H9 (cell line): ENCODE measurements around the gene FERMT2. TPM values are rescaled to one million over a fixed set of nuclear protein-coding genes. Genes with fewer than 3 reads are reported as not detected.

Experiments used
- DNase-seq: peaks from one replicate; pipeline ENCODE4 v3.0.0-alpha.2; 2017
- H2AFZ ChIP-seq: one replicate; pipeline ENCODE4 v1.6.1; 2013; ENCODE audit warnings: mild to moderate bottlenecking, low read length, control low read depth, moderate library complexity
- H2AK5ac ChIP-seq: 2 replicates; pipeline ENCODE4 v1.6.1; 2013; ENCODE audit warnings: low read length, control low read depth, mixed read lengths; ENCODE audit not compliant: insufficient read length
- H2BK120ac ChIP-seq: one replicate; pipeline ENCODE4 v1.6.1; 2013; ENCODE audit warnings: low read depth, mild to moderate bottlenecking, low read length, control low read depth, inconsistent platforms; ENCODE audit not compliant: poor library complexity, severe bottlenecking
- H2BK12ac ChIP-seq: 2 replicates; pipeline ENCODE4 v1.6.1; 2013; ENCODE audit warnings: low read length, control low read depth, mixed read lengths, low read depth; ENCODE audit not compliant: insufficient read length
- H2BK15ac ChIP-seq: 2 replicates; pipeline ENCODE4 v1.6.1; 2013; ENCODE audit warnings: low read depth, low read length, control low read depth
- H2BK20ac ChIP-seq: one replicate; pipeline ENCODE4 v1.6.1; 2013; ENCODE audit warnings: low read depth, mild to moderate bottlenecking, low read length, control low read depth, inconsistent platforms; ENCODE audit not compliant: poor library complexity, severe bottlenecking
- H2BK5ac ChIP-seq: 2 replicates; pipeline ENCODE4 v1.6.1; 2013; ENCODE audit warnings: low read length, control low read depth, mixed read lengths; ENCODE audit not compliant: insufficient read length
- H3K14ac ChIP-seq: 2 replicates; pipeline ENCODE4 v1.6.1; 2013; ENCODE audit warnings: low read length, control low read depth; ENCODE audit not compliant: insufficient read depth
- H3K18ac ChIP-seq: 2 replicates; pipeline ENCODE4 v1.6.1; 2013; ENCODE audit warnings: low read depth, mild to moderate bottlenecking, mixed read lengths, low read length, control low read depth; ENCODE audit not compliant: insufficient read length
- H3K23ac ChIP-seq: 2 replicates; pipeline ENCODE4 v1.6.1; 2013; ENCODE audit warnings: low read length, control low read depth, mixed read lengths, low read depth; ENCODE audit not compliant: insufficient read length
- H3K23me2 ChIP-seq: 2 replicates; pipeline ENCODE4 v1.6.1; 2013; ENCODE audit warnings: low read depth, mild to moderate bottlenecking, mixed read lengths, low read length, control low read depth; ENCODE audit not compliant: insufficient read length, poor library complexity, severe bottlenecking
- H3K27ac ChIP-seq: 2 replicates; pipeline ENCODE4 v1.5.1; 2013; ENCODE audit warnings: low read length, control low read depth, mixed read lengths, low read depth; ENCODE audit not compliant: insufficient read length
- H3K27me3 ChIP-seq: 2 replicates; pipeline ENCODE4 v1.6.1; 2013; ENCODE audit warnings: low read length, control low read depth, inconsistent platforms; ENCODE audit not compliant: insufficient read depth
- H3K4ac ChIP-seq: 2 replicates; pipeline ENCODE4 v1.6.1; 2013; ENCODE audit warnings: low read depth, mild to moderate bottlenecking, control low read depth, inconsistent platforms, low read length, moderate library complexity
- H3K4me1 ChIP-seq: 2 replicates; pipeline ENCODE4 v1.6.1; 2013; ENCODE audit warnings: low read length, control low read depth, inconsistent platforms; ENCODE audit not compliant: insufficient read depth
- H3K4me2 ChIP-seq: 2 replicates; pipeline ENCODE4 v1.6.1; 2013; ENCODE audit warnings: low read length, control low read depth, mixed read lengths; ENCODE audit not compliant: insufficient read length, insufficient read depth
- H3K56ac ChIP-seq: 2 replicates; pipeline ENCODE4 v1.6.1; 2013; ENCODE audit warnings: low read depth, mild to moderate bottlenecking, mixed read lengths, low read length, control low read depth; ENCODE audit not compliant: insufficient read length
- H3K79me1 ChIP-seq: 2 replicates; pipeline ENCODE4 v1.6.1; 2013; ENCODE audit warnings: low read depth, mild to moderate bottlenecking, moderate library complexity, low read length, control low read depth, inconsistent platforms; ENCODE audit not compliant: insufficient read depth, poor library complexity, severe bottlenecking
- H3K79me2 ChIP-seq: 2 replicates; pipeline ENCODE4 v1.6.1; 2013; ENCODE audit warnings: low read length, control low read depth, inconsistent platforms; ENCODE audit not compliant: insufficient read depth
- H3K9ac ChIP-seq: 2 replicates; pipeline ENCODE4 v1.6.1; 2013; ENCODE audit warnings: low read length, control low read depth, mixed read lengths; ENCODE audit not compliant: insufficient read length; ENCODE audit errors: extremely low read depth
- H3K9me3 ChIP-seq: one replicate; pipeline ENCODE4 v1.6.1; 2013; ENCODE audit warnings: low read depth, low read length, inconsistent platforms; ENCODE audit not compliant: control insufficient read depth
- H3T11ph ChIP-seq: one replicate; pipeline ENCODE4 v1.6.1; 2013; ENCODE audit warnings: mild to moderate bottlenecking, low read length, control low read depth, inconsistent platforms
- H4K20me1 ChIP-seq: one replicate; pipeline ENCODE4 v1.6.1; 2013; ENCODE audit not compliant: control insufficient read depth, insufficient read length, insufficient read depth
- H4K5ac ChIP-seq: 2 replicates; pipeline ENCODE4 v1.6.1; 2013; ENCODE audit warnings: low read depth, mild to moderate bottlenecking, mixed read lengths, low read length, control low read depth; ENCODE audit not compliant: insufficient read length
- H4K8ac ChIP-seq: replicated peaks from 2 replicates; pipeline ENCODE4 v1.6.1; 2013; ENCODE audit warnings: low read length, control low read depth, mixed read lengths, low read depth; ENCODE audit not compliant: insufficient read length
- H4K91ac ChIP-seq: 2 replicates; pipeline ENCODE4 v1.6.1; 2013; ENCODE audit warnings: low read depth, mild to moderate bottlenecking, moderate library complexity, mixed read lengths, low read length, control low read depth; ENCODE audit not compliant: insufficient read length
- H3K27ac Mint-ChIP-seq, 3 experiments: 2 replicates in 2 of 3; 3 replicates in 1 of 3; pipeline ENCODE4 v1.8.0; 2020 to 2021; ENCODE audit warnings: mixed read lengths in 3 of 3, mild to moderate bottlenecking in 1 of 3, moderate library complexity in 1 of 3
- H3K27me3 Mint-ChIP-seq: 2 replicates; pipeline ENCODE4 v1.8.0; 2021; ENCODE audit warnings: low read depth, mild to moderate bottlenecking, moderate library complexity, mixed read lengths
- H3K36me3 Mint-ChIP-seq, 3 experiments: 2 replicates in 2 of 3; 3 replicates in 1 of 3; pipeline ENCODE4 v1.8.0; 2020 to 2021; ENCODE audit warnings: low read depth in 3 of 3, mixed read lengths in 3 of 3; ENCODE audit not compliant: insufficient read depth in 1 of 3
- H3K4me1 Mint-ChIP-seq, 2 experiments: 2 replicates each; pipeline ENCODE4 v1.8.0; 2020; ENCODE audit warnings: mixed read lengths in 2 of 2
- H3K4me3 Mint-ChIP-seq, 2 experiments: 2 replicates in 1 of 2; 3 replicates in 1 of 2; pipeline ENCODE4 v1.8.0; 2020 to 2021; ENCODE audit warnings: mild to moderate bottlenecking in 2 of 2, mixed read lengths in 2 of 2, moderate library complexity in 1 of 2
- H3K9me3 Mint-ChIP-seq, 2 experiments: 2 replicates in 1 of 2; 3 replicates in 1 of 2; pipeline ENCODE4 v1.8.0; 2020; ENCODE audit warnings: mild to moderate bottlenecking in 2 of 2, mixed read lengths in 2 of 2, moderate library complexity in 1 of 2
- CTCF ChIP-seq: fragments of 200-600 bp; sonication (generic); conservative IDR thresholded peaks from 3 replicates; pipeline ENCODE4 v1.8.0; 2021; ENCODE audit warnings: antibody characterized with exemption, mild to moderate bottlenecking
- WGBS: extraction: QIAGEN DNeasy Blood & Tissue Kit; methylation state at CpG from one replicate; pipeline ENCODE4 v1.1.7; 2013; ENCODE audit warnings: missing lambda C conversion rate, low lambda C conversion rate, mixed read lengths; ENCODE audit not compliant: insufficient read length; ENCODE audit errors: extremely low coverage; 5-methylcytosine and 5-hydroxymethylcytosine counted together
- total RNA-seq: library from RNA; stranded (reverse); gene quantifications from 2 replicates; pipeline ENCODE4 v1.2.1, GENCODE V29; 2021

The FERMT2 gene
- total RNA-seq, 1 experiment from 2014 or later = 128 TPM

- H3K4me1 Mint-ChIP-seq = peaks cover 25% of the 10 kb centered on the region in 2 experiments
Measured at GRCh38 chr14:52934762-52935161, 16.1 kb downstream of the FERMT2 start.

More at GRCh38 chr14:52934762-52935161, 16.1 kb downstream of the FERMT2 start:
- H2BK120ac ChIP-seq = no peak overlapping the region
- no peak overlapping the region for H2AFZ ChIP-seq
- no peak overlapping the region for H2AK5ac ChIP-seq
- Mint-ChIP-seq H3K27me3 (no peaks in the 10 kb centered on the region), H3K27ac (no peak overlapping the region), H3K4me3 (no peak overlapping the region), H3K9me3 (no peaks in the 10 kb centered on the region), H3K36me3 (no peaks in the 10 kb centered on the region)
- no peak overlapping the region for H4K5ac ChIP-seq
- H2BK20ac ChIP-seq = no peak overlapping the region
- no peak overlapping the region for H2BK15ac ChIP-seq
- H4K20me1 ChIP-seq = no peaks in the 10 kb centered on the region
- H3K14ac ChIP-seq = no peak overlapping the region
- H3K9me3 ChIP-seq = no peaks in the 10 kb centered on the region
- no peaks in the 10 kb centered on the region; the same call in 1 of the 2 replicates for H3K4me1 ChIP-seq
- H3K79me1 ChIP-seq = no peaks in the 10 kb centered on the region
- WGBS = no CpG with 5 or more reads among the region's 2 CpGs
- peaks cover 15% of the 10 kb centered on the region; the same call in 1 of the 2 replicates for H3K79me2 ChIP-seq
- no peak overlapping the region for H3K9ac ChIP-seq
- H3K4ac ChIP-seq = no peak overlapping the region
- H3K4me2 ChIP-seq = no peak overlapping the region
- no peak overlapping the region for H2BK5ac ChIP-seq
- H3K56ac ChIP-seq = no peak overlapping the region
- no peaks in the 10 kb centered on the region for H3K27me3 ChIP-seq
- no peak overlapping the region for H4K8ac ChIP-seq
- no peak overlapping the region for H4K91ac ChIP-seq
- TF ChIP-seq CTCF = no peak
- H2BK12ac ChIP-seq = no peak overlapping the region
- no peak overlapping the region for H3T11ph ChIP-seq
- H3K27ac ChIP-seq = no peak overlapping the region
- H3K18ac ChIP-seq = no peak overlapping the region
- DNase-seq = no peak
- no peaks in the 10 kb centered on the region for H3K23me2 ChIP-seq
- no peak overlapping the region for H3K23ac ChIP-seq
